RWPE1 (cell line): Measurements from ENCODE around the gene PODN.

Experiments used
- CTCF ChIA-PET: fragments of 350-600 bp; sonication (Branson Sonifier 250); formaldehyde crosslinking; extraction: SDS; loops from one replicate; lab custom pipeline; 2021; lab: Yijun Ruan, JAX
- POLR2A ChIA-PET: fragments of 400-600 bp; formaldehyde crosslinking; extraction: SDS; loops from one replicate; lab custom pipeline; 2020; ENCODE audit warnings: antibody characterized with exemption; ENCODE audit not compliant: low non-redundant PET; lab: Yijun Ruan, JAX
- DNase-seq: peaks from one replicate; pipeline ENCODE4 v3.0.0; 2012; ENCODE audit warnings: low spot score
- H3K27ac ChIP-seq: fragments of 450-650 bp; 2 replicates; pipeline ENCODE4 v1.5.1; 2017
- TF ChIP-seq, protein P1 (sequence below): fragments of 450-650 bp; conservative IDR thresholded peaks from 2 replicates; pipeline ENCODE4 v1.5.1; 2017; ENCODE audit warnings: low read depth, mild to moderate bottlenecking

The PODN gene

DNA sequence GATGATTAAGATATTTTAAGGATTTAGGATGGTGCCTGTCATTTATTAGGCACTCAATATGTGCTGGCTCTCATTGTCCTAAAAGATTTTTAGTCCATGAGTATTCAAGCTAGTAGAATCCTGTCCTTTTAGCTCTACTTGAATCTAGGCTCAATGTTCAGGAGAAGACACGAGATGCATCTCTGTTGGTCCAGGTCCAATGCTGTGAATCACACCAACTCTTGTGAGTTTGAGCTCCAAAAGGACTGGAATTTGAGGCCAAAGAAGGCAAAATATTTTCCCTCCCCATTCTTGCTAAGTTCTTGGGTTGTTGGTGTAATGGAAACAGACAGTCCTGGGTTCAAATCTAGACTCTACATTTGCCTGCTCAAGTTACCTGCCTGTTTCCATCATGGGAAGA is 1.4 kb upstream of the PODN start:
- ChIA-PET CTCF (interaction anchor here (0.6 to 0.7 kb wide), 3 partner anchors 9 to 804 kb away, joined by 3 to 4 read pairs (median 3); no protein-coding TSS in a partner anchor), POLR2A (no interaction called here)
- no peak for DNase-seq
- H3K27ac ChIP-seq, result no peak overlapping the region
- TF ChIP-seq, protein P1, sequence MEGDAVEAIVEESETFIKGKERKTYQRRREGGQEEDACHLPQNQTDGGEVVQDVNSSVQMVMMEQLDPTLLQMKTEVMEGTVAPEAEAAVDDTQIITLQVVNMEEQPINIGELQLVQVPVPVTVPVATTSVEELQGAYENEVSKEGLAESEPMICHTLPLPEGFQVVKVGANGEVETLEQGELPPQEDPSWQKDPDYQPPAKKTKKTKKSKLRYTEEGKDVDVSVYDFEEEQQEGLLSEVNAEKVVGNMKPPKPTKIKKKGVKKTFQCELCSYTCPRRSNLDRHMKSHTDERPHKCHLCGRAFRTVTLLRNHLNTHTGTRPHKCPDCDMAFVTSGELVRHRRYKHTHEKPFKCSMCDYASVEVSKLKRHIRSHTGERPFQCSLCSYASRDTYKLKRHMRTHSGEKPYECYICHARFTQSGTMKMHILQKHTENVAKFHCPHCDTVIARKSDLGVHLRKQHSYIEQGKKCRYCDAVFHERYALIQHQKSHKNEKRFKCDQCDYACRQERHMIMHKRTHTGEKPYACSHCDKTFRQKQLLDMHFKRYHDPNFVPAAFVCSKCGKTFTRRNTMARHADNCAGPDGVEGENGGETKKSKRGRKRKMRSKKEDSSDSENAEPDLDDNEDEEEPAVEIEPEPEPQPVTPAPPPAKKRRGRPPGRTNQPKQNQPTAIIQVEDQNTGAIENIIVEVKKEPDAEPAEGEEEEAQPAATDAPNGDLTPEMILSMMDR, result no peak

DNA sequence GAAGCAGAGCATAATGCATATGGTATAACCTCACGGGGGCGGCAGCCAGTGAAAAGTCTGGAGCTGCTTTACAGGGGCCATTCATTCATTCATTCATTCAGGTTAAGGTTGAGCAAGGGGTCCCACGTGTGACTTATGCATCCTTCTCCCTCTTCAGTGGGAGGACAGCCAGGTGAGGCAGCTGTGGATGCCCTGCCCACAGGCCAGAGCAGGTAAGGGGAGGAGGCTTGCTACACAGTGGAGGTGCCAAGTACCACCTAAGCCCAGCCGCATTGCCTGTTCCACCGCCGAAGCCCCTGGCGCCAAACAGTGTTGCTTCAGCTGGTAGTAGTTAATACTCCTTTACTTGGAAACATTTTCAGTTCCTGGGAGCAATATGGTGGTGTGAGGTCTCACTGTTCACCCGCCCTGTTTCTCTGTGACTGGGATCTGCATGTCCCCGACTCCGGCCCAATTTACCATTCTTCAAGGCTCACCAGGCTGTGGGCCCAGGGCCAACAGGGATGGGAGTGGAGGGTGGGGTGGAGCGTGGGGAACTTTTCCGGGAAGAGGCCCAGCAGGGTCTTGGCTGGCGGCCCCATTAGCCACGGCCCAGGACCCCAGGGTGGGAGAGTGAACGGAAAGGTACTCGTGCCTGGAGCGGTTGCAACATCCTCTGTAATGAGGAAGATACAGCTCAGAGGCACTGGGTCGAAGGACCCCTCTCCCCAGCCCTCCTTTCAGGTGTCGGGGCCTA is 722 bp upstream of the PODN start:
- no peak overlapping the region for H3K27ac ChIP-seq
- CTCF ChIA-PET, result interaction anchor here (0.6 kb wide), 2 partner anchors 8 to 805 kb away, joined by 3 to 4 read pairs; no protein-coding TSS in a partner anchor
- TF ChIP-seq, protein P1, result no peak
- DNase-seq, result no peak
- POLR2A ChIA-PET, result no interaction called here

DNA sequence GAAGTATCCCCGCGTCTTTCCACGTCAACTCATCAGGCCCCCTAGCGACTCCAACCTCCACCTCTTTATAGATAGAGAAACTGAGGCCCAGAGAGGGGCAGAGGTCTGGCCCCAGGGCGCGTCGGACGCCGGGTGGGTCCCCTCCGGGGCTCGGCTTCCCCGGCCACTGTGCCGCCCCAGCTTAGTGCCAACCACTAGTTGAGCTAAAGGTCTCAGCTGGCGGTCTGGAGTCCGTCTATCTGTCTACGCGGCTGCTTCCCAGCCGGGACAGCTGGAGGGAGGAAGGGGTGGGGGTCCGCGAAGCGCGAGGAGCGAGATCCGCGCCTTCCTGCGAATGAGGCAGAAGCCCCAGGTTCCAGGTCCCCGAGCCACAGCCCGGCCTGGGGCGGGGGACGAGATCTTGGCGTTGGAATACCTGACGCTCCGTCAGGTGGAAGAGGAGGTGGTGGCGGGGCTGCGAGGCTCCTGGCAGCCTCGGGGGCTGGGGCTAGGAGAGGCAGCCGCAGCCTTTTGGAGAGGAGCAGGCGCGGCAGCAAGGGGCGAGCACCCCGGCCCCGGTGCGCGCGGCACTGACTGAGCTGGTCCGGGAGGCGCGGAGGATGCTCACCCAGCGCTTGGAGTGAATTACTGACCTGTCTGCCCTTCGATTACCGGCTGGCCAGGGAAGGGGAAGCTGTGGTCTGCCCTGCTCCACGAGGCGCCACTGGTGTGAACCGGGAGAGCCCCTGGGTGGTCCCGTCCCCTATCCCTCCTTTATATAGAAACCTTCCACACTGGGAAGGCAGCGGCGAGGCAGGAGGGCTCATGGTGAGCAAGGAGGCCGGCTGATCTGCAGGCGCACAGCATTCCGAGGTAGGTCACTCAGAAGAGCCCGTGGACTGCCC is 937 bp downstream of the PODN start:
- CTCF ChIA-PET, result no interaction called here
- POLR2A ChIA-PET, result no interaction called here

DNA sequence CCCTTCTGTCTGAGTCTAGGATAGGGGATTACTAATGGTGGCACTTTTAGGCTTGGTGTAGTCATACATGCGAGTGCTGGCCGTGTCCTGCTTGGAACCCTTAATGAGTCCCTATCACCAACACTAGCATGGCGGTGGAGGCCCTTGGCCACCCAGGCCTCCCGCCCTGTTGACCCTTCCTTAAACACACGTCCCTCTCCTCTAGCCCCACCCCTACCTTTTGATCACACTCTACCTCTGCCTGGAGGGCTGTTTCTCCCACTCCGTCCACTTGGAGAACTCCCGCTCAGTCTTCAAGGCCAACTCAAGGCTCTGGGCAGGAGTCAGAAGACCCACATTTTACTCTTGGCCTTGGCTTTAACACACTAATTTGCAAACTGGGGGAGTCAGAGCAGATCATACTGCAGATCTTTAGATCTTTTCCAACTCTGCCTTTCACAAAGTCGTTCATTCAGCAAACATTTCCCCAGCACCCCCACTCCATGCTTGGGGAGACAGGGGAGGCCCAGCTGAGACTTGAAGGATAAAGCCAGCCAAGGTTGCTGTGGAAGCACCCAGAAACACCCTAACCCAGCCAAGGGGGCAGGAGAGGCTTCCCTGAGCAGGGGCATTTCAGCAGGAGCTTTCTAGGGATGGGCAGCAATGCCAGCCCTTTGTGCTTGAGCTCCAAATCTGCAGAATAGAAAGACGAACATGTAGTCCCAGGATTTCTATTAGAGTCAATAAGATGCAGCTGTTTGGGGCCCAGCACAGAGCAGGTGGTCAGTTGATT is 1.9 kb downstream of the PODN start:
- H3K27ac ChIP-seq, result no peak overlapping the region
- ChIA-PET CTCF (interaction anchor here (0.6 kb wide), 1 partner anchor 129 kb away, joined by 3 read pairs; no protein-coding TSS in a partner anchor), POLR2A (no interaction called here)
- DNase-seq, result no peak
- TF ChIP-seq, protein P1, result no peak

More for the DNA sequence above, 937 bp downstream of the PODN start:
- no peak for DNase-seq
- H3K27ac ChIP-seq, result no peak overlapping the region
- TF ChIP-seq, protein P1, result no peak

DNA sequence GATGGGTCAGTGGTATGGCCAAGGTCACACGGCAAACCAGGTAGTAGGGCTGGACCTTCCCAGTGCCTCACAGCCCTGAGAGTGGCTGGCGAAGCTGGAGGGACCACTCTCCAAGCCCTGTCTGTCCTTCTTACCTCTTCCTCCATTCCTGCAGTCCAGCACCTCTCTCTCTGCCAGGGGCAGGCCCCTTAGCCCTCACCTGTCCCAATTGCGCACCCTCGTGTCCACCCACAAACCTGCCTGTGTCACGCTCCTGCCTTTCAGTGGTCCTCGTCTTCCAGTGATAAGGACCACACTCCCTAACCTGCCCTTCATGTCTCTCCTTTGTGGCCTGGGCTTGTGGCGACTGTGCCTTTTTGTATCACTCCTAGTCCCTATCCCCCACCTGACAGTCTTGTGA is 3.4 kb downstream of the PODN start:
- ChIA-PET POLR2A (no interaction called here), CTCF (no interaction called here)
- DNase-seq, result no peak
- H3K27ac ChIP-seq, result no peak overlapping the region
- TF ChIP-seq, protein P1, result no peak

DNA sequence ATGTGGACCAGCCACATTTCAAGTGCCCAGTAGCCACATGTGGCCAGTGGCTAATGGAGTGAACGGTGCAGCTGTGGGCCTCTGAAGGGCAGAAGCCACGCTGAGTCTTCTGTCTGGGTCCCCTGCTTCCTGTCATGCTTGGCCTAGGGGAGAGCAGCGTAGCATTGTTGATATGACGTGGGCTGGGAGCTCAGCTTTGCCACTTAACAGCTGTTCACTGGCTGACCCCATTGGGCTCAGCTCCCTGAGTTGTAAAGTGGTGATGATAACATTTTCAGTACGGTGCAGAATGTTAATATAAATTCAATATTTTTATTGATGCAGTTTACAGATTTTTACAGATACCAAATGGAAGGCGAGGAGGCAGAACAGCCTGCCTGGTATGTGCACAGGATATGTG is 4.5 kb downstream of the PODN start:
- ChIA-PET POLR2A (no interaction called here), CTCF (no interaction called here)
- no peak overlapping the region for H3K27ac ChIP-seq
- TF ChIP-seq, protein P1, result no peak
- no peak for DNase-seq
